ENCODE results near the gene ZMYM5. TPM values are rescaled to one million over a fixed set of nuclear protein-coding genes. Genes with fewer than 3 reads are reported as not detected.

The ZMYM5 gene
- 3.2 to 8.1 TPM (median 5.8 TPM) in 5 replicates for total RNA-seq (2022; extraction: Qiagen RNA extraction; ENCODE audit: low read depth)

GRCh38 chr13:19863323-19864023 lies at the start of gene ZMYM5:
Gene ZMYM5 (minus strand): TSS chr13:19863649. CDS start chr13:19852180, 11,469 bp downstream.

GRCh38 chr13:19782727-19783682 lies 80.4 kb downstream of the ZMYM5 start, which contains the start of gene PSPC1:
Gene PSPC1 (minus strand): TSS chr13:19782945. CDS start chr13:19782757, 188 bp downstream.

Other genes starting within 250 kb of the ZMYM5 start
- gene MPHOSPH8, start 230.0 kb downstream of the ZMYM5 start, total RNA-seq (2022; extraction: Qiagen RNA extraction; ENCODE audit: low read depth), result 11.9 to 18.1 TPM (median 13.1 TPM) in 5 replicates
- gene PSPC1, start 80.7 kb downstream of the ZMYM5 start, total RNA-seq (2022; extraction: Qiagen RNA extraction; ENCODE audit: low read depth), result 40.0 to 56.5 TPM (median 47.1 TPM) in 5 replicates
- gene ZMYM2, start 95.1 kb upstream of the ZMYM5 start, total RNA-seq (2022; extraction: Qiagen RNA extraction; ENCODE audit: low read depth), result 15.1 to 21.5 TPM (median 17.3 TPM) in 5 replicates